GM18517 (cell line): ENCODE data around the gene CERS6.
"Not testable (repeated sequence)": the region's sequence is repeated elsewhere in the genome, so short reads cannot be mapped to it uniquely, and the experiment has no call there.

Source experiments
- ATAC-seq: cut with Tn5 transposase; IDR thresholded peaks from one replicate; pipeline ENCODE4 v1.9.1; 2021; ENCODE audit warnings: mild to moderate bottlenecking, moderate library complexity; ENCODE audit not compliant: unreplicated experiment

Gene CERS6

DNA sequence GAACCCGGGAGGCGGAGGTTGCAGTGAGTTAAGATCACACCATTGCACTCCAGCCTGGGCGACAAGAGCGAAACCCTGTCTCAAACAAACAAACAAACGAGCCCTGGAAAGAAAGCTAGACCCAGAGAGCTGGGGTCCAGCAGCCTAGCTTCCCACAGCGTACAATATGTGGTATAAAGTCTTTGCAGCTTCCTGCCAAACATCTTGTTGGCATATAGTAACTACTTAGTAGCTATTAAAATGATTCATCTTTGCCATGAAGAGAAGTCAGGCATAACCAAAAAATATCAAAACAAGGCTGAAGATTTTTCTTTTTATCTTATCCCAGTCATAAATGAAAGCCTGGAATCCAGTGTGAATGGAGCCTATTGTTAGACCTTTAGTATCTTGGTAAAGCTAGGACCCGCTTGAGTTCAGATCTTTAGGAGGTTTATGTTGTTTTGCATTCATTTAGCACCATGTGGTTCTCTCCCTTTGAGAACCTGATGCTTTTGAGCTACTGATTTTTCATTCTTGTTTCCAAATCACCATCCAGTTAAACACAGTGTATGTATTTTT is 206.7 kb downstream of the CERS6 start:
- ATAC-seq, result no peak

DNA sequence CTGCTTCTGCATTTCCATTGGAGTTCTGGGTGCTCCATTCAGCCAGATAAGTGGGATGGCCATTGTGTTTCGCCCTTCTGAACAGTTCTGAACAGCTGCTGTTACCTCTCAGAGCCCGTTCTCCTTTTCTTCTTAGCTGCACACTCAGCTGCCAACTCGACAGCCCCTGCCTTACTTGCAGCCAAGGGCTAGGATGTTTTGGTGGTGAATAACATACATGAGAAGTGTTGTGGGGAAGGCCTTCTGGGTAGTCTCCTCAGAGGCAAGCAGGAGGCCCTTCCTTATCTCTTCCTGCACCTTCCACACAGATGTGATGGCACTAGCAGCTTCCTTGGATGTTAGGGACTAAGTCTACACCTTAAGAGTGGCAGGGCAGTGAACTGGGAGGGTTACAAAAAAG is 207.9 kb downstream of the CERS6 start:
- ATAC-seq, result no peak

DNA sequence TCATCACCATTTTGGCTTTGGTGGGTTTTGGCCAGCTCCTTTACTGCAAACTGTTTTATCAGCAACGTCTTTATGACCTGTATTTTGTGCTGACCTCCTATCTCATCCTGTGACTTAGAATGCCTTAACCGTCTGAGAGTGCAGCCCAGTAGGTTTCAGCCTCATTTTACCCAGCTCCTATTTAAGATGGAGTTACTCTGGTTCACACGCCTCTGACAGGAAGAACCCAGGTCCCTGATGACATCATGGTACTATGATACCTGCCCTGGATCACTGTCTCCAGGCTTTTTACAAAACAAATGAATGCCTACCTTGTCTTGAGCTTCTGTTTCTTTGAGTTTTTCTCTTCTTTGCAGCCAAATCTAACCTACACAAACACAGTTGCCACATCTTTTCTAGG is 208.6 kb downstream of the CERS6 start:
- ATAC-seq, result not testable (repeated sequence)

DNA sequence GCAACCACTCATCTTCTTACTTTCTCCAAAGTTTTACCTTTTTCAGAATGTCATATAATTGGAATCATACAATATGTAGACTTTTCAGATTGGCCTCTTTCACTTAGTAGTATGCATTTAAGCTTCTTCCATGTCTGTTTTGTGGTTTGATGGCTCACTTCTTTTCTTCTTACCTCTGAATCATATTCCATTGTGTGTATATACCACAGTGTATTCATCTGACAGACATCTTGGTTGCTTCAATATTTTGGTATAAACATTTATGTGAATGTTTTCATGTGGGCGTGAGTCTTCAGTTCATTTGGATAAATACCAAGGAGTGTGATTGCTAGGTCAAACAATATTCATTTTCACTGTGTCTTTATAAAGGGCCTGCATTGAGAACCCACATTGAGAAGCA is 210.3 kb downstream of the CERS6 start:
- ATAC-seq, result no peak

DNA sequence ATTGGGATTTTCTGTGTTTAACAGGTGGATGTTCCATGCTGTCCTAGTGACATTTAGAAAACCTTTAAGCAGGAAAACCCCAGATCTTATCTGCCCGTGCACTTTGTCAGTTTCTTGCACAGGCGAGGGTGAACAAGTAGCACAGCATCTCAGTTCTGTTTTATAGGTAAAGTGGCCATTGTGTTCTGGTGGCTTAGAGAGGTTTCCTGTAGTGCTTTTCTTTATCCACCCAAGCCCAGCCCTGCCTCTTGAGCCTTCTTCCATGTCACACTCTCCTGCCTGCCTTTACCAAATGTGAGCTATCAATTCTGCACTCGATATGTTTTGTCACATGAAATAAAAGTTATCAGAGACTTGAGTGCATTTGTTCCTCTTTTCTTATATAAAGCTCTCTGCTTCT is 211.1 kb downstream of the CERS6 start:
- no peak for ATAC-seq

DNA sequence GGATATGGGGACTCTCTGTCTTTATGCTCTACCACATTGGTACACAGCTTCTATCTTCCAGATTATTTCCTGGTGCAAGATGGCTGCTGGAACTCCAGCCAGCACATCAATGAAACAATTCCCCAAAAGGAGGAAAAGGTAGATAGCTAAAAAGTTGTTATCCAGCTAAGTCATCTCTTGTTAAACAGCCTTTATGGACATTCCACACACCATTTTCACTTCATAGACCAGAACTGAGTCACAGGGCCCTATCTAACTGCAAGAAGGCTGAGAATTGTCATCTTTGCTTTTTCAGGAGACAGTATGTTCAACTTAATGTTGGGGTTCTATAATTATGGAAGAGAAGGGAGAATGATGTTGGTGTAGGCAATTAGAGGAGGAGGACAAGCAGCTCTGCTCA is 213.1 kb downstream of the CERS6 start:
- ATAC-seq, result no peak

DNA sequence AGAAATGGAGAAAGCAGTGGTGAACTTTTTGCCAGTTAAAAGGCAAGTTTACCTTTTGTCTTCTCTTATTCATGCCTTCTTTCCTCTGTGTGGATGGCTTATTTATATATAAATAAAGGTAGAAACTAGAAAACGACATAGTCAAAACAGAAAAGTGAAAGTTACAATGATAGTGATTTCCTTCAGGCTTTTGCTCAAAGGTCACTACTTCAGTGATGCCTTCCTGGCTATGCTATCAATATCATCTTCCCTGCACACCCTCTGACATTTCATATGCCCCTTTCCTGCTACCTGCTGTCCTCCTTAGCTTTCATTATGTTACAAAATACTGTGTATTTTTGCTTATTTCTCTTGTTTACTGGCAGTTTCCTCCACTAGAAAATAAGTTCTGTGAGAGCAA is 214.4 kb downstream of the CERS6 start:
- ATAC-seq, result no peak

DNA sequence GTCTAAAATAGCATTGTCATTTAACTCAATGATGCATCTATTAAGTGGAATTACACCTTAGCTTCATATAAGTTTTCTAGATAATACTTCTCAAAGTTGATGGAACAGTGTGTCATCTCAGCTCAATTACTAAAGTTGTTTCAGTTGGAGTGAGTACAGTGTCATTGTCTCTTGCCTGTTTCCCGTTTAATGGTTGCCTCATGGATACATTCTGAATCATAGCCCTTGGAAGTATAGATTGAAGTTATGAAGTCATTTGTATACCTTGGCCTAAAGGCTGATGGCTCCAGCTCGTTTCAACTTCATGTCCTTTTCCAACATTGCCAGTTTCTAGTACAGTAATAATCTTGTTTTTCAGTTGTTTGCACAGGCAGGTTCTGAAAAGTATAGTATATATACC is 215.9 kb downstream of the CERS6 start:
- ATAC-seq, result no peak

DNA sequence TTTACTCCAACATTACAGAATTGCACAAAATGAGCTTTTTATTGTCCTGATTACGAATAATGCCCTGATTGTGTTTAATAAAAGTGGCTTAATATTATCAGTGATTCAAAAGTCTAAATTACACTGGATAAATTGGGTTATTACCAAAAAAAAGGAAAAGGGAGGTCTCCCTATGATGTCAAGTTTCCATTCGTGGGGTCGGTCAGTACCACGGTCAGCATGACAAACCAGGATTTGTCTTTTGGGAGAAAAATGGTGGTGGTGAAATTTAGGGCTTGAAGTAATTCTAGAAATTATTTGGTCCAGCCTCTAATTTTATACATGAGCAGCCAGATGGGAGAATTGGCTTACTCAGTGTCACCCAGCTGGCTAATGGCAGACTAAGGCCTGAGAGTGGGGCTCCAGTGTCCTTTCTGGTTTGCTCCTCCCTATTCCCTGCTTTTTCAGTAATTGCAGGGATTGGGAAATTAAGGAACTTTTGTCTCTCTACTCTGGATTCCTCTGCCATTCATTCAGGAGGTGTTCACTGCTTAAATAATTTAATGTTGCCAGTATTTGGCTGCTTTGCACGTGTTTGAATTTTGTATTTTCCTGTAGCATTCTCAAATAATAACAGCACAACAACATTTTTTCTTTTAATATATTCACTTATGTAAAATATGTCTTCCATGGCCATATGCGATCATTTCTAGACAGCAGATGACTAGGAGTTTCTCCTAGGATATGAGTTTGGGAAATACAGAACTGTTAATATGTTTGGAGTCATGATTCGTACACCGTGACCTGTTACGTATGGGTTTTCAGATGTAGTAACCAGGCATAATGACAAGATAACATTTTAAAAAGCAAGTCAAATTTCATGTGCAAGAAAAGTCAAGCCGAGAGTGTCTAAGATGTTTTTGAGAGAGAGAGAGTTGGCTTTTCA is 217.5 kb downstream of the CERS6 start:
- no peak for ATAC-seq

DNA sequence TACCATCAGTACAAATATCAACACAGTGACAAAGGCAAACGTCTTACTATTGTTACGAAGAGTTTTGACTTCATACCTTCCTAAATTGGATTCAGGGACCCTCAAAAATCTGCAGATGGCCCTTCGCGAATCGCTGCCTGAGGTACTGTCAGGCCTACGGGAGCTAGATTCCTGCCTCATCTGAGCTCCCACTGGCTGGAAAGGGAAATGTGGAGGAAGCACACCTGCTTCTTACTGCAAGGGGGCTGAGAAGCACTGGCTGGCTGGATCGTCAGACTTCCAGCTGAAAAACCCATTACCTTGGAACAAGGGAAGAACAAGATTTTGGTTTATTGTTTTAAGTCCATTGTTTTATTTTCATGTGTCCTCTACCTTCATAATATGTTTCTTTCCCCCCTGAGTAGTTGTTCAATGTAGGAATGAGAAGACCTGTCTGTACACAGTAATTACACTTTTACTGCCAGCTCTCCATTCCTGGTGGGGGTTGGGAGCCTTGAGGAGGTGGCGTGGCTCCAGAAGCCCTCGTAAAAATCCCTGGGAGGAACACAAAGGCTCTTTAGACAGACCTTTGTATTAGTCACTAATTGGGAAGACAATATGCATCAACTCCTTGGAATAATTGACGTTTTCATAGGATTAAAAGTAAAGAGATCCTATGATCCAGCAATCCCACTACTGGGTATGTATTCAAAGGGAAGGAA is 222.2 kb downstream of the CERS6 start:
- ATAC-seq, result no peak

DNA sequence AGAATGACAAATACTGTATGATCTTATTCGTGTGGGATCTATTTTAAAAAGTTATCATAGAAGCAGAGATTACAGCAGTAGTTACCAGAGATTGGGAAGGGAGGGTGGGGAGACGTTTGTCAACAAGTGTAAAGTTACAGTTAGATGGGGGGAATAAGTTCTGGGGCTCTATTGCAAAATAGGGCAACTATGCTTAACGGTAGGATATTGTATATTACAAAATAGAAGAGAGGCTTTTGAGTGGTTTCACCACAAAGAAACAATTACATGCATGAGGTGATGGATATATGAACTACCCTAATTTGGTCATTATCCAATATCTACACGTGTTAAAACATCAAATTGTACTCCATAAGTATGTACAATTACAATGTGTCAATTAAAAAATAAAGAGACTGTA is 223.0 kb downstream of the CERS6 start:
- ATAC-seq, result no peak

DNA sequence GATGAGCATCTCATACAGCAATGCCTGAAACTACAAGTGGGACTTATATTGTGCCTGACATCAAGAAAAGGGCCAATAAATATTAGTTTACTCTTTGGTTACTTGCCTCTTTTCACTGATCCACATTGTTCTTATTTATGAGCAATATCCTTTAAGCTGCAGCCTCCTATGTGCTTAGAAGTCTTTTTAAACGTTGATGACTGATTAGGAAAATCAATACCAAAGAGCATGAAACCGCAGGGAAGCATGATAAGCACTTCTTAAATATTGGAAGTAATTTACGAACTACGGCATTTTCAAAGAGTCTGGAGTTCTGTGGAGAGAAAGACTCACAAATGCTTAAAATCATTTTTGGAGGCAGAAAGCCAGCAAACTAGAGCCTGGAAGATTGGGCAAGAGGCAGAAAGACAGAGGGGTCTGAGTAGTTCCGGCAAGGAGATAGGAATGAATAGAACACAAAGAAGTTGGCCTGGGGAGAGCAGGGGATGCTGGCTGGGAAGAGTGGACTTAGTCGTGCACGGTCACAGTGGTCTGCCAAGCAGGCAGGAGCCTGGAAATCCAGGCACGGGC is 223.8 kb downstream of the CERS6 start:
- ATAC-seq, result no peak

DNA sequence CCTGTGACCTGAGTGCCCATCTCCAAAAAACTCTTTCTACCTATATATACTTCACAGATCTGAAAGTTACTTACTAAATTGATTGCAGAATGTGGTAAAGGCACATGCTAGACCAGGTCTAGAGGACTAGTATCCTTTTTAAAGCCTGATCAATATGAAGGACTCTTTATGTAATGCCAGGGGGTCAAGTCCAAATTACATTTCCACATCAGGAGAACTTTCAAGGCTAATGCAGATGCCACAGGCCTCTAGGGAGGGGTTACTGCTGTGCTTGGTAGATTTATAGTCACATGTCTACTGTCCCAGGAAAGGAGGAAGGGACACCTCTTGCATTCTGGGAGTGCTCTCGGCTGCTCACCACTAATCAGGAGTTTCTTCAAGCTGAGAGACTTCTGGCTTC is 227.9 kb downstream of the CERS6 start:
- no peak for ATAC-seq

DNA sequence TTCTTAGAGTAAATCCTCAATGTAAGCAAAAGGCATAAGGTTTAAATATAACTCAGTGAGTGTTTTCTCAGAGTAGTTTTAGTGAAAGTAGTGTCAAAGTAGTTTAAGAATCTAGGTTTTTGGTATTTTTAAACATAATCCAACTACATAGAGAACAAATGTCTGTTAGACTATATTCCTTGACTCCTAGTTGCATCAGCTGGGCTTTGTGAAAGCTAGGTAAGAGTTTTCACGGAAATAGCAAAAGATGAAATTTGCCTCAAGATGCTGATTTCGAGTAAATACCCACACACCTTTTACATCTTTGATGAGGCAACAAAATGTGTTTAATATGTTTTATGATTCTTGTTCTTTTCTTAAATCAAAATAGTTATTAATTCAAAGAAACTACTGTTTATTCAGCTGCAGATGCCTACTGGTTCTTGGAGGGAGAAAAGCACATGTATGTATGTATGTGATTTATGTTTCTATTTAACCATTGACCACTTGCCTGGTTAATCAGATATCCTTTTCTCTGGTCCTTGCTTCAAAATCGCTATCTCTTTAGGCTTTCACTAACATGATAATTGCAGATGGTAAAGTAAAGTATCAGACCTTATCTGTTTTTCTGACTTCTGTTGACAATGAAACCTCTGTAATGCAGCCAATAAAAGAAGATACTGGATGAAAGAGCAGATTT is 229.0 kb downstream of the CERS6 start:
- ATAC-seq, result no peak

DNA sequence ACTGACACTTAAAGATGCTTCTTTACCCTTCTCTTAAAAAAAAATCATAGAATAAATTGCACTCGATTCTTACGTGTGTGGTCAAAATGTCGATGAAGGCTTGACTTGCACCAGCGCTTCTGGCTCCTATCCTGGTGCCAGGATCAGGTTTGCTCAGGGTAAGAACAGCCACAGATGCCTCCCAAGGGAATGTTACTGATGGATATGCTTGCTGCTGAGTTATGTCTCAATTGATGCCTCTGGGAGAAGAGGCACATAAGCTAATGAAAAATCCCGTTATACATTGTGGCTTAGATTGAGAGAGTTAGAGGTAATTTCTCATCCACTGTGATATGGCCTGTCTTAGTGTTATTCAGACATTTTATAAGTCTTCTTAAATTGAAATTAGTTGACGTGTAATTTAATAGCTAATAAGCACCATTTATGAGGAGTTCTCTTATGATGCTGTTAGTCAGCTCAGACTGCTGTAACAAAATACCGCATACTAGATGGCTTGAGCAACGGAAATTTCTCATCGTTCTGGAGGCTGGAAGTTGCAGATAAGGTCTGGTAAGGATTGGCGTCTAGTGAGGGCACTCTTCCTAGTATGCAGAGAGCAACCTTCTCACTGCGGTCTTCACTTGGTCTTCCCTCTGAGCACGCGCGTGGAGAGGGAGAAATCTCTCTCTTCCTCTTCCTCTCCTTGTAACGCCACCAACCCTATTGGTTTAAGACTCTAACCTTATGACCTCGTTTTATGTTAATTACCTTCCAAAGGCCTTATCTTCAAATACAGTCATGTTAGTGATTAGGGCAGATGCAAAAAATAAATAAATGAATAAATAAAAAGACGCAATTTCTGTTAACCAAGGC is 229.8 kb downstream of the CERS6 start:
- no peak for ATAC-seq

DNA sequence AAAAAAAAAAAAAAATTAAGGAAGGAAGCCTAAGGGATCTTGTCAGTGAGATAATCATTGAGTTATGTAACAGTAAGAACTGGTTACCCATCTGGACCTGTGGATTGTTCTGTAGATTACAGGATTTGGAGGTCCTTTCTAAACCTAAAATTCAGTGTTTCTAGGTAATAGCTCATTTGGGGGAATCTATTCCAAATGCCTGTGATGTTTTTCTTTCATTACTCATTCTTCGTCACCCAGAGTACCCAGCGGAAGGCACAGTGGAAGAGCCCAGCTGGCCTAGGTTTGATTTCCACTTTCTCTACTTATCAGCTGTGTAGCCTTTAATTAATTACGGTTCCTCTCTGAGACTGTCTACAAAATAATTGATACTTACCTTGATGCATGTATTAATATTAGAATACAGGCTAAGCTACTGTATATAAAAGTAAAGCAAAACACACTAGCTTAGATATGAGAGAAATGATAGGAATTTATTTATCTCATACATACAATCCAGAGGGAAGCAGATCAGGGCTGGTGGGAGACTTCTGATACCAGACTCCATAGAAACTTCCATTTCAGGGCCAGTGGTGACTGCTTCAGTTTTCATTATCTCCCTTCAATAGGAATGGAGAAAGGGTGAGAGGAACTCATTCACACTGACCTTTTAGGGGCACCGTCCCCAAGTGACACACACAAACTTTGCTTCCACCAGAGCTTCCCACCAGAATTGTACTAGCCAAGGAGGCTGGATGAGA is 230.6 kb downstream of the CERS6 start:
- no peak for ATAC-seq

DNA sequence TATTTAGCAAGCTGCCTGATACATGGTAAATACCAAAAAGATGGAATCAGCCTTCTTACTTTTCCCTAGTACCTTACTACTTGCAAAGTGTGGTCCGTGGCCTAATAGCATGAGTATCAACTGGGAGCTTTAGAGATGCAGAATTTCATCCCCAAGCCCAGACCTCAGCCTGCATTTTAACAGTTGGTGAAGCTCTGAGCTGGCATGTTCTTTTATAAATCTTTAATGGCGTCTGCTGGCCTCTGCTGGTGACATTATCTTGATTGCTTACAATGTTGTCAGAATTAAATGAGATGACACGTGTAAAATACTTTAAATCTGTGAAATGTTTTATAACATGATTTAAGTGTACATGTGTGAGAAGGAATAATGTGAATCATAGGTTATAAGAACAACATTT is 231.2 kb downstream of the CERS6 start:
- no peak for ATAC-seq

DNA sequence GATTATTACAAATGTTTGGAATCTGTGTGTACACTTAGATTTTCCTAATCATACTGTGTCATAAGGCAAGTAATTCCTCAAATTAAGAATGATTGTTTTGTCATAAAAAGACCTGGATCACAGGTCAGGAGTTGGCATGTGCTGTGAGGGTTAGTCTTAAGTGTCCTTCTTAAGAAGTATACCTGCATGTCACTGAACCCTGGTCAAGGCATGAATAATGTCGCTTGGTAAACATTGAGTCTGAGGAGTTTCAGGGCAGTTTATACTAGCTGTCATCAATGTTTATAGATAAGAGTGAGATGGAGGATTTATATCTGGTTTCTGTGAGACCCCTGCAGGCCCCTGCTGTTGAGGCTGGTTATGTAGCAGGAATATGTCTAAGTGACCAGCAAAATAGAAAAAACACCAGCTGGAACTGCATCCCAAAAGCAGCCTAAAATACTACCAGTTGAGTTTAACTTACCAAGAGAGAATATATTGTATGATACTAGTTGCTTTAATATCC is 234.4 kb downstream of the CERS6 start:
- no peak for ATAC-seq

DNA sequence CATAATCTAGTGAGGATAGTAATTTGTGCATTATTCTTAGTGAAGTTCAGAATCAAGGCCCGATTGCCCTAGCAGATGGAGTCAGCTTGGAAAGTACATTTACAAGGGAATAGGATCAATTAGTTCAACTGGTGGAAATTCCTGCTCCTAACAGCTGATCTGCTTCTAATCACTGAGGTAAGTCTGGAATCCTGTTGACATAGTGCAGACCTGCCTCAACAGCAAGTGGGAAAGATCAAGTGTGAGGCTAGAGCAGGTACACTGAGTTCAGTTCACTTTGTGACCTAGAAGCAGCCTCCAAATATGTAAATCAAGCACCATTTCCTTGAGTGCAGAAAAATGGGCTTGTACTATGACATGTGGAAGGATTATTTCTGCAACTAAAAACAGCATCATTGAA is 235.1 kb downstream of the CERS6 start:
- ATAC-seq, result no peak
